ENCODE results near the gene SH3YL1.

SH3YL1 gene

GRCh38 chr2:282371-283263 is 18.8 kb upstream of the SH3YL1 start:
- Histone ChIP-seq H3K27me3 (replicated peaks; ENCODE audit: control insufficient read depth, insufficient read depth, low read length, poor library complexity, severe bottlenecking) (peaks cover 4% of the 10 kb centered on the region), H3K27ac (ENCODE audit: insufficient read depth, low read length, poor library complexity, severe bottlenecking) (no peak overlapping the region), H3K36me3 (ENCODE audit: control insufficient read depth, insufficient read depth, low read length) (peaks cover 42% of the 10 kb centered on the region), H3K4me1 (ENCODE audit: control insufficient read depth, insufficient read depth, low read length, poor library complexity, severe bottlenecking) (peaks cover 6% of the 10 kb centered on the region), H3K4me3 (ENCODE audit: insufficient read depth, low read depth, low read length, poor library complexity, severe bottlenecking) (no peak overlapping the region), H3K9me3 (ENCODE audit: control insufficient read depth, low read length) (no peaks in the 10 kb centered on the region)
- DNase-seq = no peak

DNA sequence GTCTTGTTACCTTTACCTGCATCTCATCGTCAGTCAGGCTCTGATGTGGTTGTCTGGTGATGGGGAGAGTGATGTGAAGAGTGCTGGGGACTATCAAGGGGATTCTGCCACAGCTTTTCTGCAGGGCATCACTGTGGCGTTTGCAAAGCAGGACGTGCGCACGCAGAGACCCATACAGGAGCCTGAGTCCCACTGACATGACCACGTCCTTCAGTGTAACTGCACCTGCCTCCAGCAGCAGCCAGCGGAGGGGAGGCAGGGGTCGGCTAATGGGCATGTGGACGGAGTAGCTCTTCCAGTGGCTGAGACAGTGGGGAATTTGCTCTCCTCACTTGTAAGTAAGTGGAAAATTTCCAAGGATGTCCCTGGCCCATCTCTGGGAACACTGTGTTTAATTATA is 17.5 kb upstream of the SH3YL1 start:
- peaks cover 52% of the 10 kb centered on the region for H3K36me3 ChIP-seq (ENCODE audit: control insufficient read depth, insufficient read depth, low read length)
- no peak overlapping the region for H3K4me3 ChIP-seq (ENCODE audit: insufficient read depth, low read depth, low read length, poor library complexity, severe bottlenecking)
- no peaks in the 10 kb centered on the region for H3K4me1 ChIP-seq (ENCODE audit: control insufficient read depth, insufficient read depth, low read length, poor library complexity, severe bottlenecking)
- no peak overlapping the region for H3K27ac ChIP-seq (ENCODE audit: insufficient read depth, low read length, poor library complexity, severe bottlenecking)
- DNase-seq = no peak
- no peaks in the 10 kb centered on the region for H3K9me3 ChIP-seq (ENCODE audit: control insufficient read depth, low read length)
- no peaks in the 10 kb centered on the region for H3K27me3 ChIP-seq (replicated peaks; ENCODE audit: control insufficient read depth, insufficient read depth, low read length, poor library complexity, severe bottlenecking)

DNA sequence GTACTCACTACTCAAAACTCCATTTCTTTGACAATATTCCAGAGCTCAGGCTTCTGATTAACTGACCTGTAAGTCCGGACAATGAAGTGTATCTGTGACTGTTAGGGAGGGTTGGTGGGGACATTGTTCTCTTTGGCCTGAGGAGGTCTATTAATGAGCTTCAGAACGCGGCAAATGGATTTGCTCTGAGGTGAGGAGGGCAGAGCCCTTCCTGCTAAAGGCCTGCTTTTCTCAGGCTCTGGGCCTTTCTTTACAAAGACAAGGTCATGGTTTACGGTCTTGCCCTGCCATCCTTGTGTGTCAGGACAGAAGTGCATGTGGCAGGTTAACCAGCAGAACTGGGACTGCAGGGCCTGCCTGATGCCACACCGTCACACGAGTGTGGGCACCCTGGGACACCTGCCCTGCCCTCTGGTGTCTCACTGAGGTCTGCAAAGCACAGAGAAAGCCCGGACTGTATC is 16.8 kb upstream of the SH3YL1 start:
- H3K36me3 ChIP-seq (ENCODE audit: control insufficient read depth, insufficient read depth, low read length) = peaks cover 59% of the 10 kb centered on the region
- H3K4me3 ChIP-seq (ENCODE audit: insufficient read depth, low read depth, low read length, poor library complexity, severe bottlenecking) = no peak overlapping the region
- DNase-seq = no peak
- no peaks in the 10 kb centered on the region for H3K9me3 ChIP-seq (ENCODE audit: control insufficient read depth, low read length)
- H3K27me3 ChIP-seq (replicated peaks; ENCODE audit: control insufficient read depth, insufficient read depth, low read length, poor library complexity, severe bottlenecking) = no peaks in the 10 kb centered on the region
- no peaks in the 10 kb centered on the region for H3K4me1 ChIP-seq (ENCODE audit: control insufficient read depth, insufficient read depth, low read length, poor library complexity, severe bottlenecking)
- no peak overlapping the region for H3K27ac ChIP-seq (ENCODE audit: insufficient read depth, low read length, poor library complexity, severe bottlenecking)

GRCh38 chr2:279956-280649 is 16.3 kb upstream of the SH3YL1 start:
- Histone ChIP-seq H3K4me1 (ENCODE audit: control insufficient read depth, insufficient read depth, low read length, poor library complexity, severe bottlenecking) (no peaks in the 10 kb centered on the region), H3K9me3 (ENCODE audit: control insufficient read depth, low read length) (no peaks in the 10 kb centered on the region), H3K27ac (ENCODE audit: insufficient read depth, low read length, poor library complexity, severe bottlenecking) (no peak overlapping the region), H3K4me3 (ENCODE audit: insufficient read depth, low read depth, low read length, poor library complexity, severe bottlenecking) (no peak overlapping the region), H3K36me3 (ENCODE audit: control insufficient read depth, insufficient read depth, low read length) (peaks cover 65% of the 10 kb centered on the region), H3K27me3 (replicated peaks; ENCODE audit: control insufficient read depth, insufficient read depth, low read length, poor library complexity, severe bottlenecking) (no peaks in the 10 kb centered on the region)
- DNase-seq = no peak

DNA sequence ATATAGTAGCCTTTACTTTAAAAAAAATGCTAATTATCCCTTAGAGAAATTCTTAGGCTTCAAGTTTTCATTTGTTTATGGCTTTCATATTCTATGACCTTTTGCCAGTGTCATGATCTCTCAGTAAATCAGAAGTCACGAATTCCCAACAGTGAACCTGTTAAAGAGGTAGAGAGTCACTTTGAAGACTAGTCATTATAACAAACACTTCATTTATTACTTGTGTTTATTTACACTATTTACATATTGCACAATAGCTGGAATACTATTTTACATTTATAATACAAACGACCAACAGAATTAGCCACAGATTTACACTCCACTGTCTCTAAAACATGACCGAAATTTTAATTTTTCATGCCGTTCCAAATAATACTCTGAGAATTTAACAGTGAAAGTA is 15.5 kb upstream of the SH3YL1 start:
- H3K9me3 ChIP-seq (ENCODE audit: control insufficient read depth, low read length) = no peaks in the 10 kb centered on the region
- peaks cover 72% of the 10 kb centered on the region for H3K36me3 ChIP-seq (ENCODE audit: control insufficient read depth, insufficient read depth, low read length)
- H3K27me3 ChIP-seq (replicated peaks; ENCODE audit: control insufficient read depth, insufficient read depth, low read length, poor library complexity, severe bottlenecking) = no peaks in the 10 kb centered on the region
- H3K4me3 ChIP-seq (ENCODE audit: insufficient read depth, low read depth, low read length, poor library complexity, severe bottlenecking) = no peak overlapping the region
- H3K27ac ChIP-seq (ENCODE audit: insufficient read depth, low read length, poor library complexity, severe bottlenecking) = no peak overlapping the region
- no peaks in the 10 kb centered on the region for H3K4me1 ChIP-seq (ENCODE audit: control insufficient read depth, insufficient read depth, low read length, poor library complexity, severe bottlenecking)
- DNase-seq = no peak

DNA sequence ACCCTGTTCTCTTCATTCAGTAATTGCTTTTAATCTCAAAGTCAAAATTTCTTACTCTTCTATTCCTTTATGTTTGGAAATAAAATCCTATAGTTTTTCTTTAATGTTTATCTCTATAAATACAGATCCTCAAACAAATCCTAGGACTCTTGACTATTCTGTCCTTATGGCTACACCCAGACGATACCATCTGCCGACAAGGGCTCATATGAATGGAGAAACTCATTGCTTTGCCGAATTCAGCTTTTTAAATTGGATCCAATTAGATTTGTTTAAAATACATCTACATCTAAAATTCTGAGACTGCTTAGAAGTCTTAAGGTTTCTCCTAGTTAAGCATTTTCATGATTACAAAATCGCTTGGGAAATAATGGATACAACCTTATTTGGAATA is 15.1 kb upstream of the SH3YL1 start:
- no peak overlapping the region for H3K27ac ChIP-seq (ENCODE audit: insufficient read depth, low read length, poor library complexity, severe bottlenecking)
- H3K27me3 ChIP-seq (replicated peaks; ENCODE audit: control insufficient read depth, insufficient read depth, low read length, poor library complexity, severe bottlenecking) = no peaks in the 10 kb centered on the region
- DNase-seq = no peak
- no peaks in the 10 kb centered on the region for H3K4me1 ChIP-seq (ENCODE audit: control insufficient read depth, insufficient read depth, low read length, poor library complexity, severe bottlenecking)
- no peak overlapping the region for H3K4me3 ChIP-seq (ENCODE audit: insufficient read depth, low read depth, low read length, poor library complexity, severe bottlenecking)
- H3K9me3 ChIP-seq (ENCODE audit: control insufficient read depth, low read length) = no peaks in the 10 kb centered on the region
- H3K36me3 ChIP-seq (ENCODE audit: control insufficient read depth, insufficient read depth, low read length) = peaks cover 75% of the 10 kb centered on the region

- Histone ChIP-seq H3K9me3 (ENCODE audit: control insufficient read depth, low read length) (no peaks in the 10 kb centered on the region), H3K36me3 (ENCODE audit: control insufficient read depth, insufficient read depth, low read length) (peaks cover 79% of the 10 kb centered on the region), H3K27me3 (replicated peaks; ENCODE audit: control insufficient read depth, insufficient read depth, low read length, poor library complexity, severe bottlenecking) (no peaks in the 10 kb centered on the region), H3K4me1 (ENCODE audit: control insufficient read depth, insufficient read depth, low read length, poor library complexity, severe bottlenecking) (no peaks in the 10 kb centered on the region), H3K4me3 (ENCODE audit: insufficient read depth, low read depth, low read length, poor library complexity, severe bottlenecking) (no peak overlapping the region), H3K27ac (ENCODE audit: insufficient read depth, low read length, poor library complexity, severe bottlenecking) (no peak overlapping the region)
- no peak for DNase-seq
Measured at GRCh38 chr2:278312-278926, 14.6 kb upstream of the SH3YL1 start.

DNA sequence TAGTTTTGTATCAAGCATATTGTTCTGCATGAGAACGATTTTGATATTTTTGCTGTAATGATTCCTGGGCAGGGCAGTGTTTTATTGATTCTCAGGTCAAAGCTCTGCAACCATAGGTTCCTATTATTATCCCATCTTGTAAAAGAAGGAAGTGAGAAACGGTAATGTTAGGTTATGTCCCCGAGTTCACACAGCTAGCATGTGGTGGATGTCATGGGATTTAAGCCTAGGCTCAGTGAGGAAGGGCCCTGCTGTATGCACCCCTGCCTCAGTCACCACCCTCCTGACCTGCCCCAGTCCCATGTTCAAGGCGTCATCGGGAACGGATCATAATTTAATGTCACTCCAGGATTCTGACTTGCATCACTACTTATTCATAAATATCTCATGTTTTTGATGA is 11.6 kb upstream of the SH3YL1 start:
- no peak for DNase-seq
- Histone ChIP-seq H3K27ac (ENCODE audit: insufficient read depth, low read length, poor library complexity, severe bottlenecking) (no peak overlapping the region), H3K4me1 (ENCODE audit: control insufficient read depth, insufficient read depth, low read length, poor library complexity, severe bottlenecking) (no peaks in the 10 kb centered on the region), H3K9me3 (ENCODE audit: control insufficient read depth, low read length) (no peaks in the 10 kb centered on the region), H3K4me3 (ENCODE audit: insufficient read depth, low read depth, low read length, poor library complexity, severe bottlenecking) (no peak overlapping the region), H3K36me3 (ENCODE audit: control insufficient read depth, insufficient read depth, low read length) (peaks cover 91% of the 10 kb centered on the region), H3K27me3 (replicated peaks; ENCODE audit: control insufficient read depth, insufficient read depth, low read length, poor library complexity, severe bottlenecking) (no peaks in the 10 kb centered on the region)

DNA sequence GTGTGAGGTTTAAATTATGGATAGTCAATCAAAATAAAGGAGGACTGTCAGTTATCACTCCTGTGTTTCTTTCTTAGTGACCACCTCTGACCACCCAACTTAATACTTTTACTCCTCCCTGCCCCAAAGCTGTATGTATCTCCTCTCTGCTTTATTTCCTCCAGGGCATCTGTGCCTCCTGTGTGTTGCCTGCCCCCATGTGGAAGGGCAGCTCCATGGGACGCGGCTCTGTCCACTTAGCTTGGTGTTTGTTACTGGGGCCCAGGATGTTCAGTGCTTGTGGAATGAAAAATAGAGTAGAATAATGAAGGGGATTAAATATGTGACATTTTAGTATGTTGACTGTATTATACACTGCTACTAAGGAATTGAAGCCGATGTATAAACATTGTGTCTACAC is 10.7 kb upstream of the SH3YL1 start:
- no peak overlapping the region for H3K4me3 ChIP-seq (ENCODE audit: insufficient read depth, low read depth, low read length, poor library complexity, severe bottlenecking)
- H3K36me3 ChIP-seq (ENCODE audit: control insufficient read depth, insufficient read depth, low read length) = peaks cover 81% of the 10 kb centered on the region
- no peak overlapping the region for H3K27ac ChIP-seq (ENCODE audit: insufficient read depth, low read length, poor library complexity, severe bottlenecking)
- H3K27me3 ChIP-seq (replicated peaks; ENCODE audit: control insufficient read depth, insufficient read depth, low read length, poor library complexity, severe bottlenecking) = no peaks in the 10 kb centered on the region
- H3K9me3 ChIP-seq (ENCODE audit: control insufficient read depth, low read length) = no peaks in the 10 kb centered on the region
- DNase-seq = no peak
- H3K4me1 ChIP-seq (ENCODE audit: control insufficient read depth, insufficient read depth, low read length, poor library complexity, severe bottlenecking) = no peaks in the 10 kb centered on the region

DNA sequence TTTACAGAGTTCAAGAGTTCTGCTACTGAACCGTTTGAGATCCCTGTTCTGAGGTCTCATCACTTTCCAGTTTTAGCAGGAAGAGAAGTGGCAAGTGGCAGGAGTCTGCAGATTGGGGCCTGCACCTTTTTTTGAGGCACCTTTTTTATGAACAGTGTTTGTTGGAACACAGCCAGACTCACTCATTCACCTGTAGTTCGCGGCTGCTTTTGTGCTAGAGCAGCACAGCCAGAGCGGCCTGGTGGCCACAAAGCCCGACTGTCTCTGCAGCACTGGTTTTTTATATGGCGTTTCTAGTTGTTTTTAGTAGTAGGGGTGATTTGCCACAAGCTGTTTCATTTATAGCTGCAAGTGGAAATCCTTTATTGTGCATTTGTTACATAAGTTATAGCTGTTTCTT is 9.5 kb upstream of the SH3YL1 start:
- Histone ChIP-seq H3K36me3 (ENCODE audit: control insufficient read depth, insufficient read depth, low read length) (peaks cover 70% of the 10 kb centered on the region), H3K9me3 (ENCODE audit: control insufficient read depth, low read length) (no peaks in the 10 kb centered on the region), H3K27me3 (replicated peaks; ENCODE audit: control insufficient read depth, insufficient read depth, low read length, poor library complexity, severe bottlenecking) (no peaks in the 10 kb centered on the region), H3K4me3 (ENCODE audit: insufficient read depth, low read depth, low read length, poor library complexity, severe bottlenecking) (no peak overlapping the region), H3K27ac (ENCODE audit: insufficient read depth, low read length, poor library complexity, severe bottlenecking) (no peak overlapping the region), H3K4me1 (ENCODE audit: control insufficient read depth, insufficient read depth, low read length, poor library complexity, severe bottlenecking) (no peaks in the 10 kb centered on the region)
- DNase-seq = no peak

Data from effector memory CD4-positive, alpha-beta T cell (primary cell).